LNCaP clone FGC (cell line): ENCODE data around the gene ZNF79.

ENCODE experiments used
- DNase-seq: peaks from one replicate; pipeline ENCODE4 v3.0.0-alpha.2; 2011; ENCODE audit warnings: low read depth
- H3K4me3 ChIP-seq: 2 replicates; pipeline ENCODE4 v1.5.1; 2011; ENCODE audit warnings: mild to moderate bottlenecking, low read depth, low read length, control low read depth
- CTCF ChIP-seq: IDR thresholded peaks from 2 replicates; pipeline ENCODE4 v1.5.1; 2012; ENCODE audit warnings: mild to moderate bottlenecking; ENCODE audit not compliant: control insufficient read depth, insufficient read depth; ENCODE audit errors: extremely low read depth

The ZNF79 gene

GRCh38 chr9:127423934-127424675, at the start of gene ZNF79:
Gene ZNF79, plus strand, starts transcription at chr9:127424382. Its CDS starts 406 bp downstream, at chr9:127424788.
- peak within 1 kb of the TSS; percentile 79 for H3K4me3 ChIP-seq
- peak; percentile 84 for DNase-seq
- TF ChIP-seq CTCF, result no peak

GRCh38 chr9:127380479-127380878, 43.7 kb upstream of the ZNF79 start:
- DNase-seq, result no peak
- H3K4me3 ChIP-seq, result no peak overlapping the region
- TF ChIP-seq CTCF, result no peak

- H3K4me3 ChIP-seq, result no peak overlapping the region
- TF ChIP-seq CTCF, result no peak
- DNase-seq, result no peak
These were observed 41.6 kb upstream of the ZNF79 start for GRCh38 chr9:127382541-127382940.

DNA sequence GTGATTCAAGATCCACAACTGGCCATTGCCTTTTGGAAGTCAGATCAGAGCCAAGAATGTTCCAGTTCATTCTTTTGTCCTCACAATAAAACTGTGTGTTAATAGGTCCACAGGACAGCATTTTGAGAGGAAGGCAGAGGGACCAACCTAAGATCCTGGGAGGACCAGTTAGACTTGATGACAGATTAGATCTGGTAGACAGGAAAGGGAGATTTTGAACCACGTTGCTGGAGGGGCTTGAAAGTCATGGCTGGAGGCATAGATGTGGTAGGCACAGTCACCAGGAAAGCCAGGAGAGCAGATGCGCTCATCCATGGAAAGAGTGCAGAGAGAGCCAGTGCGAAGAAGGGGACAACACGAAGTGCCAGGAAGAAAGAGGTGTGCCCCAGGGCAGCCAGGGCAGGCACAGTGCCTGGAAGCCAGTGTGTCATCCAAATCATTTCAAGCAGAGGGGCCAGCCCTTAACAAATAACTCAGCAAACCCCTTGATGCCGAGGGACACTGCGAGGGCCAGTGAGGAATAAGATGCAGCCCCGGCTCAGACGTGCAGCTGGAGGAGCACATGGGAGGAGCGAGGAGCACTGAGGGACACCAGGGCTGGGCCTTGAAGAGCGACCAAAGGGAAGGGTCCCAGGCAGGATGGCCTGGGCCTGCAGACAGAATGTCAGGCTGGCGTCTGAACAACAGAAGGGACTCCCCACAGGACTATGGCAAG, 40.0 kb upstream of the ZNF79 start:
- no peak for TF ChIP-seq CTCF
- no peak for DNase-seq
- H3K4me3 ChIP-seq, result no peak overlapping the region

DNA sequence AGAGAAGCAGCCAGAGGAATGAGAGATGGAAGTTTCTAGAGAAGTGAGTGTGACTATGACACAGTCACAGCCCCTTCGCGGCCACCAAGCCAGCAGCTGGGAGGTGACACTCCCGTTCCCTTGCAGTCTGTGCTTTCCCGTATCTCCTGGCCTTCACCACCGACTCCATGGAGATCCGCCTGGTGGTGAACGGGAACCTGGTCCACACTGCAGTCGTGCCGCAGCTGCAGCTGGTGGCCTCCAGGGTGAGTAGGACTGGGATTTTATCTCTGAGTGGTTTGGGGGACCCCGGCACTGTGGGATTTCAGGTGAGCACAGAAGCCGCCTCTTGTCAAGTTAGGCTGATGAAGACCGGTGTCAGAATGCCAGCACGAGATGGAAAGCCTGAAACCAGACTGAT, 39.3 kb upstream of the ZNF79 start:
- no peak for DNase-seq
- no peak for TF ChIP-seq CTCF

DNA sequence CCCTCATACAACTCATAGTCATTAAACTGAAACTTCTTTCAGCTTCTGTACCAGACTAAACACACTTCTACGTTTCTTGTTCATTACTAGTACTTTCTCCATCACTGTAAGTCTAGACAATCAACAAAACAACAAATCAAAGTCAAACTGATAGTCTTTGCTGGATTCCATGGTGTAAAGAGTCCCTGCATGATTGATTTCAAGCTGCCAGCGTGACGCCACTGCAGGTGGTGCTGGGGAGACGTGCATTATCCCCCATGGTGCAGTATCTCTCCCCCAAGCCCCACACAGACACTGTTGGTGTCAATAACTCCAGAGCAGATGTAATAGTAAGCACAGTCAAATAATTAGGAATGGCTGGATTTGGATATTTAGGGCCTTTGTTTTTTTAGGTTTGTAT, 37.9 kb upstream of the ZNF79 start:
- no peak for DNase-seq
- no peak overlapping the region for H3K4me3 ChIP-seq

More for the DNA sequence above, 39.3 kb upstream of the ZNF79 start:
- H3K4me3 ChIP-seq, result no peak overlapping the region

More for the DNA sequence above, 37.9 kb upstream of the ZNF79 start:
- TF ChIP-seq CTCF, result no peak
